HepG2 (cell line): ENCODE data around the gene ADGRB2. TPM values are rescaled to one million over a fixed set of nuclear protein-coding genes. Genes with fewer than 3 reads are reported as not detected.

Source experiments
- CAMTA2 ChIP-seq: sonication (generic); formaldehyde crosslinking; IDR thresholded peaks from 2 replicates; pipeline ENCODE4 v1.4.0; 2020; ENCODE audit warnings: mild to moderate bottlenecking, missing genetic modification reagents, borderline replicate concordance
- EZH2 ChIP-seq: conservative IDR thresholded peaks from 2 replicates; pipeline ENCODE4 v1.6.1; 2012; ENCODE audit warnings: mild to moderate bottlenecking, low read depth, low read length, moderate library complexity
- KAT8 ChIP-seq: IDR thresholded peaks from 2 replicates; pipeline ENCODE4 v1.6.1; 2016; ENCODE audit warnings: missing genetic modification reagents, missing compliant biosample characterization
- PITX1 ChIP-seq: sonication (generic); formaldehyde crosslinking; IDR thresholded peaks from 2 replicates; pipeline ENCODE4 v1.5.1; 2020; ENCODE audit warnings: mild to moderate bottlenecking, missing genetic modification reagents
- POLR2AphosphoS2 ChIP-seq: IDR thresholded peaks from 2 replicates; pipeline ENCODE4 v1.6.1; 2011; ENCODE audit warnings: low read depth, low read length, improper control_type of control experiment
- RAD21 ChIP-seq: fragments of 450-650 bp; formaldehyde crosslinking; IDR thresholded peaks from 2 replicates; pipeline ENCODE4 v1.5.0; 2020; ENCODE audit warnings: mild to moderate bottlenecking
- RORA ChIP-seq: sonication (generic); formaldehyde crosslinking; IDR thresholded peaks from 2 replicates; pipeline ENCODE4 v1.5.0; 2020; ENCODE audit warnings: mild to moderate bottlenecking, missing genetic modification reagents, moderate library complexity
- RXRB ChIP-seq: IDR thresholded peaks from 2 replicates; pipeline ENCODE4 v1.6.1; 2016; ENCODE audit warnings: borderline replicate concordance, missing genetic modification reagents, missing compliant biosample characterization
- TBX2 ChIP-seq: sonication (generic); formaldehyde crosslinking; IDR thresholded peaks from 2 replicates; pipeline ENCODE4 v1.5.0; 2020; ENCODE audit warnings: missing genetic modification reagents, mild to moderate bottlenecking, borderline replicate concordance
- ZBTB8A ChIP-seq: sonication (generic); formaldehyde crosslinking; IDR thresholded peaks from 2 replicates; pipeline ENCODE4 v1.4.0; 2020; ENCODE audit warnings: mild to moderate bottlenecking, low read depth, missing genetic modification reagents, borderline replicate concordance
- ZKSCAN1 ChIP-seq: fragments of 150-350 bp; IDR thresholded peaks from 2 replicates; pipeline ENCODE4 v1.6.1; 2014; ENCODE audit warnings: low read length
- ZNF562 ChIP-seq: sonication (generic); formaldehyde crosslinking; IDR thresholded peaks from 2 replicates; pipeline ENCODE4 v1.8.0; 2022; ENCODE audit warnings: missing genetic modification reagents, borderline replicate concordance
- ZNF619 ChIP-seq: sonication (generic); formaldehyde crosslinking; IDR thresholded peaks from 2 replicates; pipeline ENCODE4 v1.4.0; 2020; ENCODE audit warnings: mild to moderate bottlenecking, missing genetic modification reagents
- polyA plus RNA-seq, 8 experiments: library from polyadenylated mRNA; depleted of rRNA in 3 of 8; stranded (reverse) in 7 of 8; unstranded in 1 of 8; fragments of >200 nt; fragmentation: Illumina TruSeq in 4 of 8; extraction: Trizol in 4 of 8; gene quantifications; 2 replicates each; pipeline versions ENCODE4 v1.2.1 to v1.2.3, GENCODE V29; 2011 to 2016; ENCODE audit warnings: low read depth in 4 of 8, missing spikeins in 1 of 8, mixed read lengths in 1 of 8; ENCODE audit not compliant: insufficient read depth in 1 of 8
- total RNA-seq, 5 experiments: library from RNA; depleted of rRNA; stranded (reverse); fragments of >200 nt; fragmentation: Illumina TruSeq; extraction: Trizol; gene quantifications; 2 replicates each; pipeline ENCODE4 v1.2.3, GENCODE V29; 2016; ENCODE audit warnings: low read depth in 1 of 5
- TF ChIP-seq, protein P1 (sequence below): sonication (generic); formaldehyde crosslinking; IDR thresholded peaks from 2 replicates; pipeline ENCODE4 v1.4.0; 2020; ENCODE audit warnings: missing genetic modification reagents, borderline replicate concordance
- TF ChIP-seq, protein P2 (sequence below): sonication (generic); formaldehyde crosslinking; IDR thresholded peaks from 2 replicates; pipeline ENCODE4 v1.8.1; 2023; ENCODE audit warnings: mild to moderate bottlenecking, missing genetic modification reagents, borderline replicate concordance
- TF ChIP-seq, protein P3 (sequence below): sonication (generic); formaldehyde crosslinking; IDR thresholded peaks from 2 replicates; pipeline ENCODE4 v1.5.1; 2020; ENCODE audit warnings: mild to moderate bottlenecking, missing genetic modification reagents, borderline replicate concordance
- TF ChIP-seq, protein P4 (sequence below): sonication (generic); formaldehyde crosslinking; IDR thresholded peaks from 2 replicates; pipeline ENCODE4 v1.8.0; 2022; ENCODE audit warnings: missing genetic modification reagents, mild to moderate bottlenecking, moderate library complexity, borderline replicate concordance

The ADGRB2 gene
- total and polyA plus RNA-seq, 2 of the 13 experiments (the other 11 are each of a cell fraction or from before 2014, with no cell fraction given) = 0.03 to 0.09 TPM

DNA sequence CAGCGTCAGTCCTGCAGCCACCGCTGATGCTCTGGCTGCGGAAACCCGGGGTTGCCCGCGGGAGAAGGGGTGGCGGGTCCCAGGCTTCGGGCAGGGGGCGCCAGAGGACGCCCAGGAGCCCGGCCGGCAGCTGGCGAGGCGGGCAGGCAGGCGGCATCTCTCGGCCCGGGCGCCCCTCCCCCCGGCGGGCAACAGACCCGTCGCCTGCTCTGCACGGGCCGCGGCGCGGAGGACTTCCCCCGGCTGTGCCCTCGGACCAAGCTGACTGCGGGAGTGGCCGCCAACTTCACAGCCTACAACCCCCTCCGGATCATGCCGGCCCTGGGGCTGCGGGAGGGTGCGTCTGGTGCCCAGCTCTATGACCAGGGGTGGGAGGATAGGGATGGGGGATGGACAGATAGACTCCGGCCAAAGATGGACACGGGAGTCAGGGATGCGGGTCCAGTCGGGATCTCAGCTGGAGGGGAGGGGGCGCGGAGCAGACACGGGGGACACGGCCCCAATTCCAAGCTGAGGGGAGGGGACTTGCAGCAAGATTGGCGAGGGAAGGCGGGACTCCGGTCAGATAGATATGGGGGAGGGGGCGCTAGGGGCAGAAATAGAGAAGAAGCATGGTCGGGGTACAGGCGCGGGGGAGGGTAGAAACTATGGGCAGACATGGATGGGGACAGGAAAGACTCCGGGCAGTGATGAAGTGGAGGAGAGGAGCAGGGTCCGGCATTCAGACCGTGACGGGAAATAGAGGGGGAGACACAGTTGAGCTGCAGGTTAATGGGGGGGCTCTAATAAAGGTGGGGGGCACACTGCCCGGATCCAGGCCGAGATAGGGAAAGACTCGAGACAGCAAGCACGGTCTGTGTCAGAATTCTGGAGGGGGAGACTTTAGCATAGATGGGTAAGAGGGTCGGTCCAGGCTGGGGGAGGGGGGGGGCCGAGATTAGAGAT, 1.1 kb downstream of the ADGRB2 start (continued):
- TF ChIP-seq, protein P1, sequence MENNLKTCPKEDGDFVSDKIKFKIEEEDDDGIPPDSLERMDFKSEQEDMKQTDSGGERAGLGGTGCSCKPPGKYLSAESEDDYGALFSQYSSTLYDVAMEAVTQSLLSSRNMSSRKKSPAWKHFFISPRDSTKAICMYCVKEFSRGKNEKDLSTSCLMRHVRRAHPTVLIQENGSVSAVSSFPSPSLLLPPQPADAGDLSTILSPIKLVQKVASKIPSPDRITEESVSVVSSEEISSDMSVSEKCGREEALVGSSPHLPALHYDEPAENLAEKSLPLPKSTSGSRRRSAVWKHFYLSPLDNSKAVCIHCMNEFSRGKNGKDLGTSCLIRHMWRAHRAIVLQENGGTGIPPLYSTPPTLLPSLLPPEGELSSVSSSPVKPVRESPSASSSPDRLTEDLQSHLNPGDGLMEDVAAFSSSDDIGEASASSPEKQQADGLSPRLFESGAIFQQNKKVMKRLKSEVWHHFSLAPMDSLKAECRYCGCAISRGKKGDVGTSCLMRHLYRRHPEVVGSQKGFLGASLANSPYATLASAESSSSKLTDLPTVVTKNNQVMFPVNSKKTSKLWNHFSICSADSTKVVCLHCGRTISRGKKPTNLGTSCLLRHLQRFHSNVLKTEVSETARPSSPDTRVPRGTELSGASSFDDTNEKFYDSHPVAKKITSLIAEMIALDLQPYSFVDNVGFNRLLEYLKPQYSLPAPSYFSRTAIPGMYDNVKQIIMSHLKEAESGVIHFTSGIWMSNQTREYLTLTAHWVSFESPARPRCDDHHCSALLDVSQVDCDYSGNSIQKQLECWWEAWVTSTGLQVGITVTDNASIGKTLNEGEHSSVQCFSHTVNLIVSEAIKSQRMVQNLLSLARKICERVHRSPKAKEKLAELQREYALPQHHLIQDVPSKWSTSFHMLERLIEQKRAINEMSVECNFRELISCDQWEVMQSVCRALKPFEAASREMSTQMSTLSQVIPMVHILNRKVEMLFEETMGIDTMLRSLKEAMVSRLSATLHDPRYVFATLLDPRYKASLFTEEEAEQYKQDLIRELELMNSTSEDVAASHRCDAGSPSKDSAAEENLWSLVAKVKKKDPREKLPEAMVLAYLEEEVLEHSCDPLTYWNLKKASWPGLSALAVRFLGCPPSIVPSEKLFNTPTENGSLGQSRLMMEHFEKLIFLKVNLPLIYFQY (CRISPR knock-in tag) = no peak
- TF ChIP-seq, protein P2, sequence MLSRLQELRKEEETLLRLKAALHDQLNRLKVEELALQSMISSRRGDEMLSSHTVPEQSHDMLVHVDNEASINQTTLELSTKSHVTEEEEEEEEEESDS = no peak
- TF ChIP-seq RXRB (no peak), ZNF619 (CRISPR knock-in tag) (no peak), PITX1 (no peak), TBX2 (CRISPR knock-in tag) (no peak), CAMTA2 (CRISPR knock-in tag) (no peak), ZKSCAN1 (no peak), KAT8 (CRISPR knock-in tag) (no peak), ZBTB8A (no peak), RAD21 (CRISPR knock-in tag) (peak; percentile 64), ZNF562 (CRISPR knock-in tag) (no peak), POLR2AphosphoS2 (no peak), RORA (CRISPR knock-in tag) (no peak), EZH2 (peak; percentile 91)
- TF ChIP-seq, protein P3, sequence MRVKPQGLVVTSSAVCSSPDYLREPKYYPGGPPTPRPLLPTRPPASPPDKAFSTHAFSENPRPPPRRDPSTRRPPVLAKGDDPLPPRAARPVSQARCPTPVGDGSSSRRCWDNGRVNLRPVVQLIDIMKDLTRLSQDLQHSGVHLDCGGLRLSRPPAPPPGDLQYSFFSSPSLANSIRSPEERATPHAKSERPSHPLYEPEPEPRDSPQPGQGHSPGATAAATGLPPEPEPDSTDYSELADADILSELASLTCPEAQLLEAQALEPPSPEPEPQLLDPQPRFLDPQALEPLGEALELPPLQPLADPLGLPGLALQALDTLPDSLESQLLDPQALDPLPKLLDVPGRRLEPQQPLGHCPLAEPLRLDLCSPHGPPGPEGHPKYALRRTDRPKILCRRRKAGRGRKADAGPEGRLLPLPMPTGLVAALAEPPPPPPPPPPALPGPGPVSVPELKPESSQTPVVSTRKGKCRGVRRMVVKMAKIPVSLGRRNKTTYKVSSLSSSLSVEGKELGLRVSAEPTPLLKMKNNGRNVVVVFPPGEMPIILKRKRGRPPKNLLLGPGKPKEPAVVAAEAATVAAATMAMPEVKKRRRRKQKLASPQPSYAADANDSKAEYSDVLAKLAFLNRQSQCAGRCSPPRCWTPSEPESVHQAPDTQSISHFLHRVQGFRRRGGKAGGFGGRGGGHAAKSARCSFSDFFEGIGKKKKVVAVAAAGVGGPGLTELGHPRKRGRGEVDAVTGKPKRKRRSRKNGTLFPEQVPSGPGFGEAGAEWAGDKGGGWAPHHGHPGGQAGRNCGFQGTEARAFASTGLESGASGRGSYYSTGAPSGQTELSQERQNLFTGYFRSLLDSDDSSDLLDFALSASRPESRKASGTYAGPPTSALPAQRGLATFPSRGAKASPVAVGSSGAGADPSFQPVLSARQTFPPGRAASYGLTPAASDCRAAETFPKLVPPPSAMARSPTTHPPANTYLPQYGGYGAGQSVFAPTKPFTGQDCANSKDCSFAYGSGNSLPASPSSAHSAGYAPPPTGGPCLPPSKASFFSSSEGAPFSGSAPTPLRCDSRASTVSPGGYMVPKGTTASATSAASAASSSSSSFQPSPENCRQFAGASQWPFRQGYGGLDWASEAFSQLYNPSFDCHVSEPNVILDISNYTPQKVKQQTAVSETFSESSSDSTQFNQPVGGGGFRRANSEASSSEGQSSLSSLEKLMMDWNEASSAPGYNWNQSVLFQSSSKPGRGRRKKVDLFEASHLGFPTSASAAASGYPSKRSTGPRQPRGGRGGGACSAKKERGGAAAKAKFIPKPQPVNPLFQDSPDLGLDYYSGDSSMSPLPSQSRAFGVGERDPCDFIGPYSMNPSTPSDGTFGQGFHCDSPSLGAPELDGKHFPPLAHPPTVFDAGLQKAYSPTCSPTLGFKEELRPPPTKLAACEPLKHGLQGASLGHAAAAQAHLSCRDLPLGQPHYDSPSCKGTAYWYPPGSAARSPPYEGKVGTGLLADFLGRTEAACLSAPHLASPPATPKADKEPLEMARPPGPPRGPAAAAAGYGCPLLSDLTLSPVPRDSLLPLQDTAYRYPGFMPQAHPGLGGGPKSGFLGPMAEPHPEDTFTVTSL (CRISPR knock-in tag) = no peak
- TF ChIP-seq, protein P4, sequence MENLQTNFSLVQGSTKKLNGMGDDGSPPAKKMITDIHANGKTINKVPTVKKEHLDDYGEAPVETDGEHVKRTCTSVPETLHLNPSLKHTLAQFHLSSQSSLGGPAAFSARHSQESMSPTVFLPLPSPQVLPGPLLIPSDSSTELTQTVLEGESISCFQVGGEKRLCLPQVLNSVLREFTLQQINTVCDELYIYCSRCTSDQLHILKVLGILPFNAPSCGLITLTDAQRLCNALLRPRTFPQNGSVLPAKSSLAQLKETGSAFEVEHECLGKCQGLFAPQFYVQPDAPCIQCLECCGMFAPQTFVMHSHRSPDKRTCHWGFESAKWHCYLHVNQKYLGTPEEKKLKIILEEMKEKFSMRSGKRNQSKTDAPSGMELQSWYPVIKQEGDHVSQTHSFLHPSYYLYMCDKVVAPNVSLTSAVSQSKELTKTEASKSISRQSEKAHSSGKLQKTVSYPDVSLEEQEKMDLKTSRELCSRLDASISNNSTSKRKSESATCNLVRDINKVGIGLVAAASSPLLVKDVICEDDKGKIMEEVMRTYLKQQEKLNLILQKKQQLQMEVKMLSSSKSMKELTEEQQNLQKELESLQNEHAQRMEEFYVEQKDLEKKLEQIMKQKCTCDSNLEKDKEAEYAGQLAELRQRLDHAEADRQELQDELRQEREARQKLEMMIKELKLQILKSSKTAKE = no peak
